ENCODE measurements around the gene ONECUT2.
"Not testable (repeated sequence)": the region's sequence is repeated elsewhere in the genome, so short reads cannot be mapped to it uniquely, and the experiment has no call there.

ONECUT2 gene

GRCh38 chr18:57498682-57499256 lies 63.6 kb downstream of the ONECUT2 start:
- DNase-seq (ENCODE audit: low read depth), result no peak
- no peak for TF ChIP-seq CTCF (conservative IDR thresholded peaks at IDR 0.05; ENCODE audit: control insufficient read depth, insufficient read depth, low read depth, low read length)
- no peak overlapping the region for H3K4me3 ChIP-seq (ENCODE audit: control insufficient read depth, low read depth, low read length)

- no peak for TF ChIP-seq CTCF (conservative IDR thresholded peaks at IDR 0.05; ENCODE audit: control insufficient read depth, insufficient read depth, low read depth, low read length)
- DNase-seq (ENCODE audit: low read depth), result no peak
- no peak overlapping the region for H3K4me3 ChIP-seq (ENCODE audit: control insufficient read depth, low read depth, low read length)
Measured at GRCh38 chr18:57502624-57503023, 67.5 kb downstream of the ONECUT2 start.

- TF ChIP-seq CTCF (conservative IDR thresholded peaks at IDR 0.05; ENCODE audit: control insufficient read depth, insufficient read depth, low read depth, low read length), result no peak
- H3K4me3 ChIP-seq (ENCODE audit: control insufficient read depth, low read depth, low read length), result no peak overlapping the region
- DNase-seq (ENCODE audit: low read depth), result no peak
Measured at GRCh38 chr18:57505231-57505630, 70.1 kb downstream of the ONECUT2 start.

GRCh38 chr18:57516056-57516455 lies 80.9 kb downstream of the ONECUT2 start:
- no peak overlapping the region for H3K4me3 ChIP-seq (ENCODE audit: control insufficient read depth, low read depth, low read length)
- no peak for DNase-seq (ENCODE audit: low read depth)
- TF ChIP-seq CTCF (conservative IDR thresholded peaks at IDR 0.05; ENCODE audit: control insufficient read depth, insufficient read depth, low read depth, low read length), result no peak

GRCh38 chr18:57518533-57518932 lies 83.4 kb downstream of the ONECUT2 start:
- TF ChIP-seq CTCF (conservative IDR thresholded peaks at IDR 0.05; ENCODE audit: control insufficient read depth, insufficient read depth, low read depth, low read length), result no peak
- DNase-seq (ENCODE audit: low read depth), result no peak

GRCh38 chr18:57519668-57520424 lies 84.7 kb downstream of the ONECUT2 start:
- no peak for DNase-seq (ENCODE audit: low read depth)
- no peak for TF ChIP-seq CTCF (conservative IDR thresholded peaks at IDR 0.05; ENCODE audit: control insufficient read depth, insufficient read depth, low read depth, low read length)
- no peak overlapping the region for H3K4me3 ChIP-seq (ENCODE audit: control insufficient read depth, low read depth, low read length)

More at GRCh38 chr18:57518533-57518932, 83.4 kb downstream of the ONECUT2 start:
- no peak overlapping the region for H3K4me3 ChIP-seq (ENCODE audit: control insufficient read depth, low read depth, low read length)

- DNase-seq (ENCODE audit: low read depth); H3K4me3 ChIP-seq (ENCODE audit: control insufficient read depth, low read depth, low read length): not testable (repeated sequence)
Measured at GRCh38 chr18:57522348-57522747, 87.2 kb downstream of the ONECUT2 start.

Data from fibroblast of mammary gland (primary cell).